ENCODE data around the gene PUDP. TPM values are rescaled to one million over a fixed set of nuclear protein-coding genes. Genes with fewer than 3 reads are reported as not detected.
A peak's percentile ranks its signal among the peaks of the same experiment; 100 is the strongest.

Gene PUDP
- total RNA-seq, 1 donor from 2014 or later = 63.6 TPM

DNA sequence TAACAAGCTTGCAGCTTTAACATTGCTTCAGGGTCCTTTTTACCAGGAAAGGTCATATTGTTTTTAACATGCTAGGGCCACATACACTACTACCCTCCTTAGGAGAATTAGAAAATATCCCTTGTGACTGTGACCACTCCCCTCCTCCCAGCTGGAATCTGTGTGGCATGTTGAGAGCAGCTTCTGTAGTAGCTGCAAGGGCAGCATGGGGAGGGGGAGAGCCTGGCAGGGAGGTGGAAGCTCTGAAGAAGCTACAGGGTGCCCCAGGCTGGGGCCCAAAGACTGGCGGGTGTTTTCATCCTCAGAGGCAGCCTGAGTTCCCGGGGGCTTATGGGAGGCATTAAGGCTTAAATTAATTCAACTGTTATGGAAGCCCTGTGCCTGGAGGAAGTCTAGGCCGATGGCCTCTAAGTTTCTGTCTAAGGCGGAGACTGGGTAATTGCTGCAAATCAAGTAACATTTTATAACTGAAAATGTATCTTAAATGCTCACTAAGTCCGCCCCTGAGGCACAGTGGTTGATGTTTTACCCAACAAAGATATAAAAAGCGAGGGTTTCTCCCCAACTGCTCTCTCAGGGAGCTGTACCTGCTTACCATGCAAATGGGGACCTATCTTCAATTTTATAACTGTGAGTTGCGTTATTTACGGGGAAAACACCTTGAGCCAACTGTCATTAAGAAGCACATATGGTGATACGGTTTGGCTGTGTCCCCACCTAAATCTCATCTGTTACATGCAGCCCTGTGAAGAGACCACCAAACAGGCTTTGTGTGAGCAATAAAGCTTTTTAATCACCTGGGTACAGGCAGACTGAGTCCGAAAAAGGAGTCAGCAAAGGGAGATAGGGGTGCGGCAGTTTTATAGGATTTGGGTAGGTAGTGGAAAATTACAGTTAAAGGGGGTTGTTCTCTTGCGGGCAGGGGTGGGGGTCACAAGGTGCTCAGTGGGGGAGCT is 37.8 kb downstream of the PUDP start:
- TF ChIP-seq CTCF (conservative IDR thresholded peaks at IDR 0.05) = no peak
- Mint-ChIP-seq H3K27ac (peak overlapping the region; percentile 53), H3K4me1 (ENCODE audit: unreplicated experiment) (peaks cover 23% of the 10 kb centered on the region), H3K27me3 (no peaks in the 10 kb centered on the region), H3K4me3 (peak overlapping the region; percentile 37), H3K9me3 (no peaks in the 10 kb centered on the region), H3K36me3 (peaks cover 23% of the 10 kb centered on the region)
- DNase-seq (ENCODE audit: extremely low spot score, unreplicated experiment) = no peak

GRCh38 chrX:7109049-7109531 is 38.9 kb downstream of the PUDP start:
- TF ChIP-seq CTCF (conservative IDR thresholded peaks at IDR 0.05) = no peak
- DNase-seq (ENCODE audit: extremely low spot score, unreplicated experiment) = no peak
- H3K4me1 Mint-ChIP-seq (ENCODE audit: unreplicated experiment) = peaks cover 23% of the 10 kb centered on the region
- peaks cover 23% of the 10 kb centered on the region for H3K36me3 Mint-ChIP-seq
- H3K4me3 Mint-ChIP-seq = peak overlapping the region; percentile 37
- H3K9me3 Mint-ChIP-seq = no peaks in the 10 kb centered on the region
- H3K27me3 Mint-ChIP-seq = no peaks in the 10 kb centered on the region
- H3K27ac Mint-ChIP-seq = peak overlapping the region; percentile 63

GRCh38 chrX:7108030-7108429 is 39.9 kb downstream of the PUDP start:
- Mint-ChIP-seq H3K4me3 (no peak overlapping the region), H3K4me1 (ENCODE audit: unreplicated experiment) (peaks cover 23% of the 10 kb centered on the region), H3K36me3 (peaks cover 22% of the 10 kb centered on the region), H3K27ac (no peak overlapping the region), H3K27me3 (no peaks in the 10 kb centered on the region), H3K9me3 (peaks cover 3% of the 10 kb centered on the region)
- no peak for TF ChIP-seq CTCF (conservative IDR thresholded peaks at IDR 0.05)
- DNase-seq (ENCODE audit: extremely low spot score, unreplicated experiment) = no peak

- TF ChIP-seq CTCF (conservative IDR thresholded peaks at IDR 0.05) = no peak
- Mint-ChIP-seq H3K27ac (no peak overlapping the region), H3K9me3 (peaks cover 3% of the 10 kb centered on the region), H3K36me3 (peaks cover 35% of the 10 kb centered on the region), H3K27me3 (no peaks in the 10 kb centered on the region), H3K4me3 (no peak overlapping the region), H3K4me1 (ENCODE audit: unreplicated experiment) (peaks cover 23% of the 10 kb centered on the region)
- no peak for DNase-seq (ENCODE audit: extremely low spot score, unreplicated experiment)
Measured at GRCh38 chrX:7106649-7107048, 41.3 kb downstream of the PUDP start.

DNA sequence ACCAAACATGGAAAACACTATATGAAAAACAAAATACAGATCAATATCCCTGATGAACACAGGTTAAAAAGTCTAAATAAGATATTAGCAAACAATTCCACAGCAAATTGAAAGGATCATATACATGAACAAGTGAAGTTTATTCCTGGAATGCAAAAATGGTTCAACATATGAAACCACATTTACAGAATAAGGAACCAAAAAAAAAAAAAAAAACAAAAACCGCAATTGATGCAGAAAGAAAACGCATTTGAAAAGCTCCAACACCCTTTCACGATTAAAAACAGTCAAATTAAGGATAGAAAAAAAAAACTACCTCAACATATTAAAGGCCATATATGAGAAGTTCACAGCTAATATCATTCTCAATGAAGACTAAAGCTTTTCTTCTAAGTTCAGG is 45.8 kb downstream of the PUDP start:
- no peaks in the 10 kb centered on the region for H3K27me3 Mint-ChIP-seq

More for the DNA sequence above, 45.8 kb downstream of the PUDP start:
- TF ChIP-seq CTCF (conservative IDR thresholded peaks at IDR 0.05) = no peak
- H3K4me3 Mint-ChIP-seq = no peak overlapping the region
- H3K27ac Mint-ChIP-seq = no peak overlapping the region
- peaks cover 50% of the 10 kb centered on the region for H3K36me3 Mint-ChIP-seq
- no peak for DNase-seq (ENCODE audit: extremely low spot score, unreplicated experiment)
- peaks cover 3% of the 10 kb centered on the region for H3K9me3 Mint-ChIP-seq
- no peaks in the 10 kb centered on the region for H3K4me1 Mint-ChIP-seq (ENCODE audit: unreplicated experiment)
